Neural crest cell (in vitro differentiated cells): Measurements from ENCODE around the gene TMEM128. TPM values are rescaled to one million over a fixed set of nuclear protein-coding genes. Genes with fewer than 3 reads are reported as not detected.
A peak's percentile ranks its signal among the peaks of the same experiment; 100 is the strongest.
"Not testable (repeated sequence)": the region's sequence is repeated elsewhere in the genome, so short reads cannot be mapped to it uniquely, and the experiment has no call there.

ENCODE experiments used
- DNase-seq: peaks from one replicate; pipeline ENCODE4 v3.0.0; 2021; ENCODE audit warnings: low read depth, mixed read lengths, low spot score
- H3K27ac Mint-ChIP-seq: one replicate; pipeline ENCODE4 v1.8.0; 2021; ENCODE audit warnings: mild to moderate bottlenecking, mixed read lengths; ENCODE audit not compliant: unreplicated experiment
- H3K27me3 Mint-ChIP-seq: 2 replicates; pipeline ENCODE4 v1.8.0; 2021; ENCODE audit warnings: low read depth, mild to moderate bottlenecking, mixed read lengths
- H3K36me3 Mint-ChIP-seq: 2 replicates; pipeline ENCODE4 v1.8.0; 2021; ENCODE audit warnings: low read depth, mild to moderate bottlenecking, mixed read lengths
- H3K4me1 Mint-ChIP-seq: 2 replicates; pipeline ENCODE4 v1.8.0; 2021; ENCODE audit warnings: mixed read lengths
- H3K4me3 Mint-ChIP-seq: one replicate; pipeline ENCODE4 v1.8.0; 2021; ENCODE audit warnings: mild to moderate bottlenecking, mixed read lengths
- H3K9me3 Mint-ChIP-seq: 2 replicates; pipeline ENCODE4 v1.8.0; 2021; ENCODE audit warnings: mixed read lengths
- total RNA-seq: library from RNA; stranded (reverse); gene quantifications from 2 replicates; pipeline ENCODE4 v1.2.1, GENCODE V29; 2021
- TF ChIP-seq, protein P1 (sequence below): fragments of 200-600 bp; sonication (generic); conservative IDR thresholded peaks from 2 replicates; pipeline ENCODE4 v1.5.0; 2021; ENCODE audit warnings: antibody characterized with exemption, mild to moderate bottlenecking

Gene TMEM128
- total RNA-seq, 1 donor from 2014 or later = 26.7 TPM

DNA sequence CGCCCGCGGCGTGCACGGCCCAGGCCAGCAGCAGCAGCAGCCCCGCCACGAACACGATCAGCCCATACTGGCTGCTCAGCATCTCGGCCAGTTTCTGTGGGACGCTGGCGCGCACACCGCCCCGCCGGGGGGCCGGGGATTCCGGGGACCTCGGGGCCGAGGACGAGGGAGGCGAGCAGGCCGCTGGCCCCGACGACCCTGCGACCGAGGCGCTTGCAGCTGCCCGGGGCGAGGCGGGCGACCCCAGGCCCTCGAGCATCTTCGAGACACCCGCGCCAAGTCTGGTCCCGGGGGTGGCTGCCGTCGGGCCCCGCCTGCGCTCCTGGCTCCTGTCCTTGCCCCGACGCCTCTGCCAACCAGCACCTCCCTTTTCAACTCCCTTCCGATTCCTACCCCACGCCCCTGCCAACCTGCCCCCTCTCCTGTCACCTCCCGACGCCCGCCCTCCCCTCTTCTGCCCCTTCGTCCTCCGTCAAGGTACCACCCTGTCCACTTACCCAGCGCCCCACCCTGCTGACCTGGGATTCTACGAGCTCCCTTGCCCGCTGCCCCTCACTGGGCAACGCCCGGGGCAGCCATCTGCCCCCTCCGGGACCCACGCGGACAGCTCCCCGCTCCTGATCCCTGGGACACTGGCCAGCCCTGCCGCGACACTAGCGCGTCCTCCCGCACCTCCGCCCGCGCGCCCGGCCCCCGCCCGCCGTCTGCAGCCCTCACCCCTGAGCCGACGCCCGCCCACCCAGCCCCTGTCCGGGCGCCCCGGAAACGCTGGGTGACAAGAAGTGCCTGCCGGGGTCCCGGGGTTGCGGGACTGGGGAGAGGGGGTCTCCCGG, 21.2 kb downstream of the TMEM128 start, which contains the start of gene OTOP1:
OTOP1 (minus strand) TSS at position 324 of the 833 bp plus-strand sequence; CDS start at position 259, 65 bp downstream.
- Mint-ChIP-seq H3K36me3 (no peaks in the 10 kb centered on the region), H3K4me3 (peak within 1 kb of the TSS; percentile 28), H3K9me3 (peaks cover 4% of the 10 kb centered on the region), H3K27ac (peak within 1 kb of the TSS; percentile 2), H3K27me3 (peaks cover 70% of the 10 kb centered on the region), H3K4me1 (peaks cover 13% of the 10 kb centered on the region)
- TF ChIP-seq, protein P1, sequence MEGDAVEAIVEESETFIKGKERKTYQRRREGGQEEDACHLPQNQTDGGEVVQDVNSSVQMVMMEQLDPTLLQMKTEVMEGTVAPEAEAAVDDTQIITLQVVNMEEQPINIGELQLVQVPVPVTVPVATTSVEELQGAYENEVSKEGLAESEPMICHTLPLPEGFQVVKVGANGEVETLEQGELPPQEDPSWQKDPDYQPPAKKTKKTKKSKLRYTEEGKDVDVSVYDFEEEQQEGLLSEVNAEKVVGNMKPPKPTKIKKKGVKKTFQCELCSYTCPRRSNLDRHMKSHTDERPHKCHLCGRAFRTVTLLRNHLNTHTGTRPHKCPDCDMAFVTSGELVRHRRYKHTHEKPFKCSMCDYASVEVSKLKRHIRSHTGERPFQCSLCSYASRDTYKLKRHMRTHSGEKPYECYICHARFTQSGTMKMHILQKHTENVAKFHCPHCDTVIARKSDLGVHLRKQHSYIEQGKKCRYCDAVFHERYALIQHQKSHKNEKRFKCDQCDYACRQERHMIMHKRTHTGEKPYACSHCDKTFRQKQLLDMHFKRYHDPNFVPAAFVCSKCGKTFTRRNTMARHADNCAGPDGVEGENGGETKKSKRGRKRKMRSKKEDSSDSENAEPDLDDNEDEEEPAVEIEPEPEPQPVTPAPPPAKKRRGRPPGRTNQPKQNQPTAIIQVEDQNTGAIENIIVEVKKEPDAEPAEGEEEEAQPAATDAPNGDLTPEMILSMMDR = no peak
- no peak for DNase-seq

DNA sequence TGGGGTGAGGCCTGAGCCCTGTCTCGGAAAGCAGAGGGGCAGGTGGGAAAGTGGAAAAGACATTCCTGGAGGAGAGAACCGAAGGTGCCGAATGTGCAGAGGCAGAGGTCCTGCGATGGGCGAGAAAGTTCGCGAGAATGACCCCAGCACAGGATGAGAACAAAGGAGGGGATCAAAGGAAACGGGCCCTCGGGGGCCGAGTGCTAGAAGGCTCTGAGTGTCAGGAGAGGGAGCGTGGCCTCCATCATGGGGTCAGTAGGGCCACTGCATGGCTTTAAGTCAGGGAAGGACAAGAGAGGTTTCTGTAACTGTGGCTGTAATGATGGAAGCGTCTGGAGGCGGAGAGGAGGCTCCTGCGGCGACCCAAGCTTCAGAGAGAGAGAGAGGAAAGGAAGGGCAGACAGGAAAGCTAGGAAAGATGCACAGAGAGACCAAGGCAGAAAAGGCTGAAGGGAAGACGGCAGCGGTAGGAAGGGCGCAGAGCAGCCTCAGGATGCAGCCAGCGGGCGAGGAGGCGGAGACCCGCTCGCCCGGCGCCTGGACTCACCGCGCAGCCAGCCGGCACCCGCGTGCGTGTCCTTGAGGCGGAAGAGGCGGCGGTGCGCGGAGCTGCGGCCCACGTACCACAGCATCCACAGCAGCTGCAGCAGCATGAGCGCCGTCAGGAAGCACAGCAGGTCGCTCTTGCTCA, 22.0 kb downstream of the TMEM128 start:
- Mint-ChIP-seq H3K27ac (peak overlapping the region; percentile 2), H3K4me3 (peak overlapping the region; percentile 28), H3K36me3 (no peaks in the 10 kb centered on the region), H3K9me3 (peaks cover 2% of the 10 kb centered on the region), H3K27me3 (peaks cover 73% of the 10 kb centered on the region), H3K4me1 (peaks cover 13% of the 10 kb centered on the region)
- peak; percentile 20 for DNase-seq
- TF ChIP-seq, protein P1 = no peak

DNA sequence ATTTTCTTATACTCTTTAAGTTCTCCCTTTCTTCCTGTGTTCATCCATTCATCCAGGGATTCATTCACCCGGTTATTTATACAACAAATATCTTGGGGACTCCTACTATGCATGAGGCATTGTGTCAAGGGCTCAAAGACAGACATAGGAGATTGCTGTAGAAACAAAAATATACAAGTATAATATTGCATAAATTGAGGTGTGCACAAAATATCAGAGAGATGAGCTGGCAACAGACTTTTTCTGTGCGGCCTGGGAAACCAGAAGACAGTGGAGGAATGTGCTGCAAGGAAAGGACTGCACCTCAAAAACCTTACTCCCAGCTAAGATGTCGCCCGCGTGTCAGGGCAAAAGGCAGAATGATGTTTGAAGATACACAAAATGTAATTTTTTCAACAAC, 30.9 kb downstream of the TMEM128 start:
- Mint-ChIP-seq H3K27ac (no peak overlapping the region), H3K36me3 (no peaks in the 10 kb centered on the region), H3K4me3 (no peak overlapping the region), H3K27me3 (peaks cover 10% of the 10 kb centered on the region), H3K9me3 (no peaks in the 10 kb centered on the region), H3K4me1 (no peaks in the 10 kb centered on the region)
- DNase-seq = no peak
- TF ChIP-seq, protein P1 = no peak

DNA sequence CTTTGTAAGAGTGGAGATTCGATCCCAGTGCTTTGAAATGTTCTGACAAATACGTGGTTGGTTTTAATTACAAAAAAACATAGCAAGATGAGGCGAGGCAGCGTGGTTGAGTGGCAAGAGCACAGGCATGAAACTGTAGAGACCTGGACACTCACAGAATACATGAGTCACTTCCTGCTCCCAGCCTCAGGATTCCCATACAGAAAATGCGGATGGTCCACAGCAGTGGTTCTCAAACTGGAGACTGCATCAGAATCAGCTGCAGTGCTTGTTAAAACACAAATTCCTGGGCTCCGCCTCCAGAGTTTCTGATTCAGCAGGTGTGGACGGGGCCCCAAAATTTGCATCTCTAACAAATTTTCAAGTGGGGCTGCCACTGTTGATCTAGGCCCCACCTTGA, 31.4 kb downstream of the TMEM128 start:
- Mint-ChIP-seq H3K4me3 (no peak overlapping the region), H3K27ac (no peak overlapping the region), H3K36me3 (no peaks in the 10 kb centered on the region), H3K4me1 (no peaks in the 10 kb centered on the region), H3K9me3 (no peaks in the 10 kb centered on the region), H3K27me3 (peaks cover 8% of the 10 kb centered on the region)
- TF ChIP-seq, protein P1 = no peak
- DNase-seq = no peak

DNA sequence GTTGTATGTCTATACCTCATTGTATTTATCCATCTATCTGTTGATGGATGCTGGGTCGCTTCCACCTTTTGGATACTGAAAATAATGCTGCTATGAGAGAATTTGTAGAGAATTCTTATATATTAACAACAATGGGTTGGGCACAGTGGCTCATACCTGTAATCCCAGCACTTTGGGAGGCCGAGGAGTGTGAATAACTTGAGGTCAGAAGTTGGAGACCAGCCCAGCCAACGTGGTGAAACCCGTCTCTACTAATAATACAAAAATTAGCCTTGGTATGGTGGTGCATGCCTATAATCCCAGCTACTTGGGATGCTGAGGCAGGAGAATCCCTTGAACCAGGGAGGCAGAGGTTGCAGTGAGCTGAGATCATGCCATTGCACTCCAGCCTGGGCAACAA, 34.3 kb downstream of the TMEM128 start:
- H3K36me3 Mint-ChIP-seq, H3K4me3 Mint-ChIP-seq, H3K4me1 Mint-ChIP-seq, H3K9me3 Mint-ChIP-seq, H3K27ac Mint-ChIP-seq, DNase-seq: not testable (repeated sequence)
- peaks cover 16% of the 10 kb centered on the region for H3K27me3 Mint-ChIP-seq

DNA sequence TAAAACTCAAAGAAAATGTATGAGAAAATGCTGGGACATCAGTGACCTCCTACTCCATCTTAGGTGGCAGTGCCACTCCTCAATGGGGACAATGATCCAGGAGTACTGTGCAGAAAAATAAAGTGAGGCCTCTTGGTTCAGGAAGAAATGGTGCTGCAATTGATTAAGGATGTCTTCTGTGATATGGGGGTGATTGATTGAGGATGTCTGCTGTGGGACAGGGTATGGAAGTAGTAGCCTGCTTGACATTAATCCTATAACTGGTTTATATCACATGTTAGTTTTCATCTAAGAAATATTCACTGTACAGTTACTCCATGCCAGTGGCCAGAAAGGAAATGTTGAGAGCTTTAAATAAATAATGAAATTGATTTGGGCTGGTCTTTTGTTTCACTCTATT, 41.8 kb downstream of the TMEM128 start:
- TF ChIP-seq, protein P1 = no peak
- Mint-ChIP-seq H3K4me3 (no peak overlapping the region), H3K9me3 (peaks cover 5% of the 10 kb centered on the region), H3K27me3 (peaks cover 23% of the 10 kb centered on the region), H3K4me1 (peaks cover 16% of the 10 kb centered on the region), H3K27ac (no peak overlapping the region), H3K36me3 (no peaks in the 10 kb centered on the region)
- no peak for DNase-seq
